Dedifferentiated amniotic fluid mesenchymal stem cell (primary cell): Measurements from ENCODE around the gene SRP68.
"Not testable (repeated sequence)": the region's sequence is repeated elsewhere in the genome, so short reads cannot be mapped to it uniquely, and the experiment has no call there.

Experiments
- DNase-seq: peaks from one replicate; pipeline ENCODE4 v3.0.0-alpha.2; 2016; ENCODE audit errors: extremely low spot score

SRP68 gene

DNA sequence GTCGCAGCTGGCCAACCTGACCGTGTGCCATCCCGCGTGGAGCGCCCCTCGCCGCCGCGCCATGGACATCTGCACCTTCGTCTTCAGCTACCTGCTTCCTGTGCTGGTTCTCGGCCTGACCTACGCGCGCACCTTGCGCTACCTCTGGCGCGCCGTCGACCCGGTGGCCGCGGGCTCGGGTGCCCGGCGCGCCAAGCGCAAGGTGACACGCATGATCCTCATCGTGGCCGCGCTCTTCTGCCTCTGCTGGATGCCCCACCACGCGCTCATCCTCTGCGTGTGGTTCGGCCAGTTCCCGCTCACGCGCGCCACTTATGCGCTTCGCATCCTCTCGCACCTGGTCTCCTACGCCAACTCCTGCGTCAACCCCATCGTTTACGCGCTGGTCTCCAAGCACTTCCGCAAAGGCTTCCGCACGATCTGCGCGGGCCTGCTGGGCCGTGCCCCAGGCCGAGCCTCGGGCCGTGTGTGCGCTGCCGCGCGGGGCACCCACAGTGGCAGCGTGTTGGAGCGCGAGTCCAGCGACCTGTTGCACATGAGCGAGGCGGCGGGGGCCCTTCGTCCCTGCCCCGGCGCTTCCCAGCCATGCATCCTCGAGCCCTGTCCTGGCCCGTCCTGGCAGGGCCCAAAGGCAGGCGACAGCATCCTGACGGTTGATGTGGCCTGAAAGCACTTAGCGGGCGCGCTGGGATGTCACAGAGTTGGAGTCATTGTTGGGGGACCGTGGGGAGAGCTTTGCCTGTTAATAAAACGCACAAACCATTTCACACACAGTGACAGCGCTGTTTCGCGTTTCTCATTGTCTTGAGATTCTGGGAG is 4.7 kb upstream of the SRP68 start:
- no peak for DNase-seq

DNA sequence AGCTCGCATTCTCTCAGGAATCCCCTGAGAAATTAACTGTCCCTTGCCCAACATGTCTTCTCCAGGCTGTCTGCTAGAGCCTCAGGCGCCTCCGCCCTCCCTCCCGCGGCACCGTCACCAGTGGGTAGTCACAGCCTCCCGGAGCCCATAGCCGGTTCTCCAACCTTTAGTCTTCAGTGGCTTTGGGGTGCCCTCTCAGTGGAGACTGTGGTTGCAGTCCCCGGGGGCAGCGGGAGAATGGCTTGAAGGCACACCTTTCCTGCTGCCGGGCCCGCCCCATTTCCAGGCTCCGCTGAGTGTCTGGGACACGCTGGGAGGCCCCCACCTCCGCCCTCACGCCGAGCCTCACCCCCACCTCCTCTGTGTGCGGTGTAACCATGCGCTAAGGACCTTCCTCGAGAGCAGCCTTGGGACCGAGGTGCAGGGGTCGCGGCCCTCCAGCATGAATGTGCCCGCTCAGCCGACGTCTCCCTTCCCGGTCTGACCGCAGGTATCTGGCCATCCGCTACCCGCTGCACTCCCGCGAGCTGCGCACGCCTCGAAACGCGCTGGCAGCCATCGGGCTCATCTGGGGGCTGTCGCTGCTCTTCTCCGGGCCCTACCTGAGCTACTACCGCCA is 3.9 kb upstream of the SRP68 start:
- no peak for DNase-seq

DNA sequence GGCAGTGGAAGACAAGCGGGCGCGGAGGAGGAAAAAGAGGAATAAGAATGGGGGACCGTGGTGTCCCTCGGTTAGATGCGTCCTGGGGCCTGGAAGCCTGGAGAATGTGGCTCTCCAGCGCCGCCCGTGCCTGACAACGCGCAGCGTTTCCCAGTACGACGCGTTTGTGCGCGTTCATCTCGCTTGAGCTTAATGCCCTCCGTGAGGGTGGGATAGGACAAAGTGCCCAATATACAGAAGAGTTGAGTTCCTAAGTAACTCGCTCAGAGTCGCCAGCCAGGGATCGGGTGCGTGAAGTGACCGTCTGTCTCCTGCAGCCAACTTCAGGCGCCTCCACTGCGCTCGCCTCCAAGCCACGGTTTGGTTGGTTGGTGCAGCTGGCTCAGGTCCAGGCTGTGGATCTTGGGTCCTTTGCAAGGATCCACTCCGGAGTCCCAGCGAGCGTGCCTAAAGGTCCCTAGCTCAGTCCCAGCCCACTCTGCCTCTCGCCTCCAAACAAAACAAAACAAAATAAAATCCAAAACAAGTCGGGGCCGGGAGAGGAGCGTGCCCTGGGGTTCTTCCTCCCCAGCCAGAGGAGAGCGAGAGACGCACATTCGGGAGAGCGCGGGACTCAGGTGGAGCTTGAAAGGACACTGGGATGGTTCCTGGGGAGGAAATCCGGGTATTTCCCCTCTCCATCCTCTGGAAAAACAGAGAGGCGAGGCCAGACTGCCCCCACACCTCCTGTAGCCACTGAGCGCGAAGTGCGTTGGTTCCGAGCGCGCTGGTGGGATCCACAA is 3.2 kb upstream of the SRP68 start:
- no peak for DNase-seq

DNA sequence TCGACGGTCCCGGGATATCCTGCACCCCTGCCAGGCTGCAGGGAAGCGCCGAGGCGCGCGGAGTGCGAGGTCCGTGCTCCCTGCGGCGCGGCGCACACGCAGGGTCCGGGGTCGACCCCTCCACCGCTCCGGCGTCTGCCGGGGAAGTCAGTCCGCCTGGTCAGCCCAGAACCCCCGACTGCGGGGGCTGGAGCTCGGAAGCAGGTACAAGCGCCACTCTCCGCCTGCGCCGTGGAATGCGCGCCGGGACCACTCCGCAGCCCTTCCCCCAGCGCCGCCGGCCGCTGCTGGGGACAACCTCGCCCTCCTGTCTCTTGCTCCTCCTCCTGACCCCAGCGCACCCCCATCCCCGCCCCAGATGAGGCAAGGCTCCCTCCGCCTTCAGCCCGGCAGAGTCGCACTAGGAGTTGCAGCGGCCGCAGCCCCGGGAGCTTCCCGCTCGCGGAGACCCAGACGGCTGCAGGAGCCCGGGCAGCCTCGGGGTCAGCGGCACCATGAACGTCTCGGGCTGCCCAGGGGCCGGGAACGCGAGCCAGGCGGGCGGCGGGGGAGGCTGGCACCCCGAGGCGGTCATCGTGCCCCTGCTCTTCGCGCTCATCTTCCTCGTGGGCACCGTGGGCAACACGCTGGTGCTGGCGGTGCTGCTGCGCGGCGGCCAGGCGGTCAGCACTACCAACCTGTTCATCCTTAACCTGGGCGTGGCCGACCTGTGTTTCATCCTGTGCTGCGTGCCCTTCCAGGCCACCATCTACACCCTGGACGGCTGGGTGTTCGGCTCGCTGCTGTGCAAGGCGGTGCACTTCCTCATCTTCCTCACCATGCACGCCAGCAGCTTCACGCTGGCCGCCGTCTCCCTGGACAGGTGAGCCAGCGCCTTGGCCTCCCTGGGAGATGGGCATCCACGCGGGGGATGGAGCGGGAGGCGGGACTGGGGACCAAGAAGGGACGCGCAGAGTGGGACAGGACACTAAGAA is 2.4 kb upstream of the SRP68 start, which contains the start of gene GALR2:
GALR2 (plus strand) TSS at position 392 of the 974 bp plus-strand sequence; CDS start at position 495, 103 bp downstream.
- DNase-seq = no peak

DNA sequence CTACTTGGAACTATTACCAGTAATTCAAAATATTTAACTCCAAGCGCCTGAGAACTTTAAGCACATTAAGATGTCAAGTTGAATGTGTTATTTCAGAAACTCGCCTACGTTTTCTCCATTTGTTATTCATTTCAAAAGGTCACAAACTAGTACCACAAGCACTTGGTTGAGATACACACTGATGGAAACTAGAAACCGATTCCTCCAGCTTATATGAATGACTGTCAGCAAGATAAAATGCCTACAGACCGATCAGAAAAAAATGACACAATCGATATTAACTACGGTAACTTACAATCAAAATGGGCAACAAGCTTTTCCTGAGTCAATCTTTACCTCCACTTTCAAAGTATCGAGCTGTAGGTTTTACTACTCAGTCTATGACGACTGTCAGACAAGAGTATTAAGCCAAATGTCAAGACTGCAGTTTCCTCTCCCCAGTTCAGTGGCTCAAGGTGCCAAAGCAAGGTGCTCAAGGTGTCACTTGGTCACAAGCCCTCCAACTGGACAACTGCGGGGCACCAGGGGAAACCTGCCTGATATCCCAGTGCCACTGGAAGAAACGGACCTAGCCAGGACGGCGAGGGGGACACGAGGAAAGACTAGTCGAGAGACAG is 678 bp downstream of the SRP68 start:
- DNase-seq = no peak

DNA sequence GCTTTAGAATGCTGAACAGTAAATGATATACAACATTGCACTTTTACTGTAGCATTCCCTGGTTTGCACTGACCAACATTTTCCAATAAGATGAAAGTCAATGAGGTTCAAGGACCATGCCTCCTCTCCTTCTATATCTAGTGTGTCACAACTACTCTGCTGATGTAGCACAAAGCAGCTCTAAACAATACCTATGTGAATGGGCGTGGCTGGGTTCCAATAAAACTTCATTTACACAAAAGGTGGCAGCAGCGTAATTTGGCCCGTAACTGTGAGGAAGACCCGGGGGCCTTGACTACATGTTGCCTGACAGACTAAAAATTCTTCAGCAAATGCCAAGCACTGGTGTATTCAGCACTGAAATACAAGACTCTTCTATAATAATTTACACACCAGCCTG is 6.5 kb downstream of the SRP68 start:
- no peak for DNase-seq

DNA sequence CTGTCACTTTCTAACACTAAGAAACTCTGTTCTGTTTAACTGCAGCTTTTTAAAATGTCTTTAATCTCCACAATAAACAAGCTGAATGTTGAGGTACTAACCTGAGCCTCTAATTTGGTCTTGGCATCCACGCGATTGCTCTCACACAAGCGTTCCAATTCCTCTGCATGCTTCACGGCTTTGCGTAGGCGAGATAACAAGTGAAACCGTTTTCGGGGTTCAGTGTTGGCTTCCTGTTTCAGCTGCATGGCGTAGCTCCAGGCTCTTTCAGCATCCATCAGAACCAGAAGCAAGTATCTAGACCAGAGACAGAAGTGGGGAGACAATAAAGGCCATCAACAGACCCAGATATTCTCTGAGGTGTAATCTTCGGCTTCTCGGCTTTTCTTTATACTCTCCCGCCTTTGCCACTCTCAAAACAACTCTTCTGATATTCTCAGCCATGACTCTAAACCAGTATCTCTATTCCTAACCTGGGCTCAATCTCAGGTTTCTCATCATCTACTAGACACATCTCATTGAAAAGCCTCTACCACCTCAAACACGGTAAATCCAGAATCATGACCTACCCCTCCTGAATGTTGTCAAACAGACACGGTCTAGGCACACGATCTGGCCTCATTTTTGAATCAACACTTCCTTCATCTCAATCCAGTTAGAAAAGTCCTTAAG is 8.3 kb downstream of the SRP68 start:
- no peak for DNase-seq

DNA sequence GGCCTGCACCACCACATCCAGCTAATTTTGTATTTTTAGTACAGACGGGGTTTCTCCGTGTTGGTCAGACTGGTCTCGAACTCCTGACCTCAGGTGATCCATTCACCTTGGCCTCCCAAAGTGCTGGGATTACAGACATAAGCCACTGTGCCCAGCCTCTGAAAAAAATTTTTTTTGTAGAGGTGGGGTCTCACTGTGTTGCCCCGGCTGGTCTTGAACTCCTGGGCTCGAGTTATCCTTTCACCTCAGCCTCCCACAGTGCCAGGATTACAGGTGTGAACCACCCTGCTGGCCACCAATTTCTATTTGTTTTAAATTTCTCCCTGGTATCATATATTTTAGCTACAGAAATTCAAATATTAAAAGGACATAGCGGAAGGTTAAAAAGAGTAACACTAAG is 14.1 kb downstream of the SRP68 start:
- DNase-seq = not testable (repeated sequence)

DNA sequence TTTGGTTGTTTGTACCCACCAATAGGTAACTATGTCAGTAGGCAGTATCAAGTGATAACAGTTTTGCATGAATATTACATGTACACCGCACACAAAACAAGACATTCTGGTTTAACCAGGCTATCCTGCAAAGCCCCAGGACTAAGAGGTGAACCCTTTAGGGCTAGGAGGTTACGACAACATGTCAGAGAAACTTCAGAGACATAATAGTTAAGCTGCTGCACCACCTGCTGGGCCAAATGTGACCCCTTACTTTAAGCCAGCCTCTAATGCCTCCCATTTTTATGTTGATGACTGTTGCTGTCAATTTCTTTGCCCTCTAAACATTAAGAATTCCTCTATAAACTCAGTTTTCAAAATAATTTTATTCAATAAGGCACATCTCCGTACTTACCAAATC is 15.4 kb downstream of the SRP68 start:
- no peak for DNase-seq

DNA sequence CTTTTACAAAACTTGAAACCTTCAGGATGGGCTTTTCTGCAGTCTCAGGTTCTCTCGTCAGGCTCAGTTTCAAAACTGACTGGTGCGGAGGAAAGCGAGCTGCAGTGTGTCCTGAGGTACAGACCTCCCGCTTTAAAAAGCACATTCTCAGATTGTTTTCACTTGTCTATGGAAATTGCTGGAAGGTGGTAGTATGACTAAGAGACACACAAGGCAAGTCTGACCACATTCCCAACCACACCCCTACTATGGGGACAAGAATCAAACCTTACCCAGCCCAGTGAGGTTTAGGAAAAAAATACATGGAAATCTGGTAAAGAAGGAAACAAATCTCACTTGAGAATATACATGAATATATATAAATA is 18.2 kb downstream of the SRP68 start:
- DNase-seq = no peak

DNA sequence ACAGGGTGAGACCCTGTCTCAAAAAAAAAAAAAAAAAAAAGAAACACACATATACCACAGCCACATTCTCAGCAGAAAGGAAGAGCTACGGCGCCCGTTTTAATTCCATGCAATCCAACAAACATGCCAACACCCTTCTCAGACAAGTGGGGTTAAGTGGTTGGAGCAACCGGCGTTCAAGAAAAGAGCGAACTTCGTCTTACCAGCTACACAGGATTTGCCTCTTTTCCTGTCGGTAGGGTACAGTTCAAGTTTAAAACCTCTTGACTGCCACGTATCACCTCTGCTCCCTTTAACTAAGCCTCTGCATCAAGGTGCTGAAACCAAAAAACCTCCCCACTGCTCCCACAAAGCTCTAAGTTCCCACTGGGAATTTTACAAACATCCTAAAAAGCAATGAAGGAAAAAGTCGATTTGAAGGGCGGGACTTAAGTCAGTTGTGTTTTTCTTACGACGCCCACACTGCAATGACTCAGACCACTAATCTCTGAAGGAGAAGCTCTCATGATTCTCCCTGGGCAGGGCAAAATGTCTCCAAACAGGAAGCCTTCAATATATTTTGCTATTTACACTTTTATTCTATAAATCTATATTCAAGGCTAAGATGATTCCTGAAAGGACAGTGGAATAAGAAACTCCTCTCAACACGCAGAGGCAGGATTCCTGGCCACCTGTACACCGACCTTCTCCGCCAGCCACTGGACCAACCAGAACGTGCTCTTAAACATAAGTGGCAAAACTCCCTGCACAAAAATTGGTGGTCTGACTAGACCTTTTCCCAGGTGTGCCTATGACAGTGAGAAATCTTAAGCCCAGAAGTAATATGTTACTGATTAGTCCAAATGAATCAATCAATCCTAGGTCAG is 18.8 kb downstream of the SRP68 start:
- peak; percentile 64 for DNase-seq

DNA sequence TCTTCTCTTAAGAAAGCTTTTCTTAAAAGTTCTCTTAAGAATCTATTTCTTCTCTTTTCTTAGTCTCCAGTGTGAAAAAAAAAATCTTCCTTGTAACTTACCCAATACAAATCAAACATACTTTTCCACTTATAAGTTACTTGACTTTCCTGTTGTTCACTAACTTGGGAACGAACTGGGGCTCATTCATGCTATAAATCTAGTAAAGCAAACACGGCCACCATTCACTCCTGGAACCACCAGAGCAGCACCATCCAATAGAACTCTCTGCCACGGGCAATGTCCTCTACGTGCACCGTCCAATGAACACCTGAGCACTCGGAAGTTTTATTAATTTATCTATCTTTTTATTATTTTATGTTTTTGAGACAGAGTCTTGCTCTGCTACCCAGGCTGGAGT is 20.8 kb downstream of the SRP68 start:
- DNase-seq = no peak

DNA sequence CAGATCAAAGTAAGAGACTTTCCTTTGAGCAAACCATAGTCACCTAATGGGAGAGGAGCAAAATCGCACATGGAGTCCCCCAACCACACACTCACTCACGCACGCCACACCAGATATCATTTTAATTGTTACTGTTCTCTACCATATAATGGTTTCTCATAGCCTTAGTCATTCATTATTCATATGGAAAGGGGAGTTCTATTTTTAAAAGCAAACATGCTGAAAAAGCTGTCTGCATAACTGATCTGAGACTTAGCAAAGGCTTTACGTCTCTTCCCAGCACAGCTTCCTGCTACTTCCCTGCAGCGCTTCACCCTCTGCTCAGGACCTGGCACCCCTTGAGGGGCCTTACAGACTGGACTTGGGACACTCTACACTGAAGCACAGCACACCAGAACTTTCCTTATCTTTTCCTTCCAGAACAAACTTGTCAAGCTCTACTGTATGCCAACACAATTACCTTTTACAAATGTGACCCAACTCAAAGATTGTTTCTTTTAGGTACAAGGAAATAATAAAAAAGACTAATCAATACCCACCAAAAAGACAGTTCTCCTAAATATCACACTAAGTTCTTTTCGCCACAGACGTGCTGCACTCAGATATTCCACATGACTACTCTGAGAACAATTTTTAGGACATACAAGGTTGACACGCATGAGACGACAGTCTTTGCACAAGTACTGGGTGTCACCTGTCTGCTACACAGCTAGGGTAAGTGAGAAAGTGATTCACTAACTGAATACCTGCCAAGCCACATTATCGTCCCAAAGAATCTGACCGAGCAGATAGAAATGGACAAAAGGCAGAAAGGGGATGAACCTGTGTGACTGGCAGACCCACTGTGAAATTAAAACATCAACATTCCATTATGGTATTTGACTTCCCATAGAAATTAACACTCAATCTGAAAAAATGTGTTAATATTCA is 21.5 kb downstream of the SRP68 start:
- DNase-seq = no peak

DNA sequence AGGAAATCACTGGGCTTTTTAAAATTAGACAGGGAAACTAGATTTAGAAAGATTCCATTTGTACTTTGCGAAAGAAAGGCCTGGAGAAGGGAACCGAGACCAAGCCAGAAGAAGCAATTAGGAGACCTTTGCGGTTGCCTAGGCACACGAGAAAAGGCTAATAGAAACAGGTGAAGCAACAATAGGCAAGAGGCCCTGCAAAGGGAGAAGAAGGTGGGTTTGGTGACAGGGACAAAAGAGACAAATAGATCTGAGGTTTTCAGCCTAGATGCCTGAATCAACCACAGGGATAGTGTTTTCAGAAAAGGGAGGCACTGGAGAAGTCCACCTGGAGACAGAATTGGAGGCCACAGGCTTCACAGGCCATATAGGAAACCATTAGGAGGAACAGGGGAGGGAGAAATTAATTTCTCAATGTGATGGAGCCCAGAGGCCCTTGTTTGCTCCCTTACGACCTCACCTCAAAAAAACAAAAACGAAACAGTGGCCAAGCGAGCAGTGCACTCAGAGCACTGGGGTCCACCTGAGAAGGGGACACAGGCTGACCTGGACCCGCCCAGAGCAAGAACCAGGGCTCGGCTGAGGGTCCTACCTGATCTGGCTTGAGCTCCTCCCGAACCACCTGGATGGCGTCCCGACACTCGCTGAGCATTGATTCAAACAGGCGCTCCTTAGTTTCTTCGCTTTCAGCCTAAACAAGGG is 22.3 kb downstream of the SRP68 start:
- no peak for DNase-seq

DNA sequence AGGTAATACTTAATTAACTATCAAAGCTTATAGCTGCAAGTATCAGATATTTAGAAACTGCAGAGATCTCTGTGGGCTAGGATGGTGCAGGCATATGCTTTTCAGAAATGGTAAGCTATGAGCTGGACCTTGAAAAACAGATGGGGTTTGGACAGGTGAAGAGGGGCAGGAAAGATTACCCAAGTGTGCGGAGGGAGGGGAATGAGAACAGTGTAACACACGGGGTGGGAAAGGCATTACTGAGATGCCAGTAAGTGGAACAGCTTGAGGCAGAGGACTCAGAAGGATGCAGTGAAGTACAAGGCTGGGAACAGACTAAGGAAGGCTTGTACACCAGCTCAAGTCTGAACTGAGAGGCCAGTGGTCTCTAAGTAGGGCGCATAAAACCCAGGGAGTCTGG is 23.1 kb downstream of the SRP68 start:
- DNase-seq = no peak

DNA sequence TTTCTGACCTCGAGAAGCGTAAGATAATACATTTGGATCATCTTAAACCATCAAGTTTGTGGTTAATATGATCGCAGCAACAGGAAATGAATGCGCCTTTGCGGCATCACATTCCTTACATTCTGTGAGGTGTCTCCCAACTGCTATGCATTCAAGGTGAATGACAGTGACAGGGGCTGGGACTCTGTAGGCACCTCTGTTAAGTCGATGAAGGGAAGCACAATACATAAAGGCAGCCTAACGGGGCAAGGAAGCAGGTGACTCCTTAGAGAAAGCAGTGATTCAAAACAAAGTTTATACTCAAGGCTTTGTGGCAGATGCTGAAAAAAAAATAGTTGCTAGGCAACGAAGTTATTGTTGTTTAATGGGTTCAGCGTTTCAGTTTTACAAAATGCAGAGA is 23.6 kb downstream of the SRP68 start:
- DNase-seq = no peak

DNA sequence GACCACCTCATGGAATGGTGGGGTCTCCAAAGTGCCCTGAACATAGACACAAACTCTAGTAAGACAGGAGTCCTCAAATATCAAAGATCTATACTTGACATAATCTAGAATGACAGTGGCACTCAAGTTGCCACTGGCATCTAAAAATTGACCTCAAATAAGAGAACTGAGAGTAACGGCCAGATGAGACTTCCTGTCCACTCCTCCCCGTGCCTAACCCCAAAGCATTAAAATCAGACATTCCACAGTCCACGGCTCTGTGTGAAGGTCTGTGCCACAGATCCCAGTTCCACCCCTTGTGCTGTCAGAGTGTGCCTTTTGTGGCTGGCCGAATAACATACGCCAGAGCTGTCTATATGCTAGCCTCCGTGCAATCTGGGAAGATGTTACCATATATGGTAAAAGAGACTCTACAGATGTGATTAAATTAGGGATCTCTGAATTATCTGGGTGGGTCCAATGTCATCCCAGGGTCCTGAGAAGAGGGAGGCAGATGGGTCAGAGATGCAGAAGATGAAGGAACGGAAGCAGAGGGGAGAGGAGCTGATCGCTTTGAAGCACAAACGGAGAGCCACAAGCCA is 24.2 kb downstream of the SRP68 start:
- DNase-seq = no peak
